ENCODE results near the gene TOGARAM2.
"Not testable (repeated sequence)": the region's sequence is repeated elsewhere in the genome, so short reads cannot be mapped to it uniquely, and the experiment has no call there.

Gene TOGARAM2

GRCh38 chr2:28977176-28977875, 3.8 kb upstream of the TOGARAM2 start:
- Histone ChIP-seq H3K27ac (ENCODE audit: extremely low read depth, low read depth, low read length) (no peak overlapping the region), H3K4me1 (ENCODE audit: control insufficient read depth, insufficient read depth, low read length) (no peaks in the 10 kb centered on the region), H3K9me3 (ENCODE audit: control insufficient read depth, insufficient read depth, low read depth, low read length) (no peaks in the 10 kb centered on the region; the same call in 1 of the 2 replicates), H3K36me3 (ENCODE audit: control insufficient read depth in 2 of 2, insufficient read depth in 1 of 2, low read length in 2 of 2) (no peaks in the 10 kb centered on the region), H3K4me3 (ENCODE audit: low read depth, low read length) (no peak overlapping the region)
- CTCF ChIA-PET: interaction anchor here (0.6 to 0.9 kb wide), 2 partner anchors 18 to 1117 kb away, joined by 3 read pairs; no protein-coding TSS in a partner anchor
- TF ChIP-seq, protein P1, sequence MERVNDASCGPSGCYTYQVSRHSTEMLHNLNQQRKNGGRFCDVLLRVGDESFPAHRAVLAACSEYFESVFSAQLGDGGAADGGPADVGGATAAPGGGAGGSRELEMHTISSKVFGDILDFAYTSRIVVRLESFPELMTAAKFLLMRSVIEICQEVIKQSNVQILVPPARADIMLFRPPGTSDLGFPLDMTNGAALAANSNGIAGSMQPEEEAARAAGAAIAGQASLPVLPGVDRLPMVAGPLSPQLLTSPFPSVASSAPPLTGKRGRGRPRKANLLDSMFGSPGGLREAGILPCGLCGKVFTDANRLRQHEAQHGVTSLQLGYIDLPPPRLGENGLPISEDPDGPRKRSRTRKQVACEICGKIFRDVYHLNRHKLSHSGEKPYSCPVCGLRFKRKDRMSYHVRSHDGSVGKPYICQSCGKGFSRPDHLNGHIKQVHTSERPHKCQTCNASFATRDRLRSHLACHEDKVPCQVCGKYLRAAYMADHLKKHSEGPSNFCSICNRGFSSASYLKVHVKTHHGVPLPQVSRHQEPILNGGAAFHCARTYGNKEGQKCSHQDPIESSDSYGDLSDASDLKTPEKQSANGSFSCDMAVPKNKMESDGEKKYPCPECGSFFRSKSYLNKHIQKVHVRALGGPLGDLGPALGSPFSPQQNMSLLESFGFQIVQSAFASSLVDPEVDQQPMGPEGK (tag by site-specific recombination; IDR thresholded peaks at IDR 0.05): no peak
- no peak for TF ChIP-seq ZNF501 (tag by site-specific recombination; IDR thresholded peaks at IDR 0.05)
- no peak for TF ChIP-seq ZNF776 (tag by site-specific recombination; IDR thresholded peaks at IDR 0.05; ENCODE audit: borderline replicate concordance)
- no peak for TF ChIP-seq GLI4 (tag by site-specific recombination; IDR thresholded peaks at IDR 0.05)
- TF ChIP-seq, protein P2, sequence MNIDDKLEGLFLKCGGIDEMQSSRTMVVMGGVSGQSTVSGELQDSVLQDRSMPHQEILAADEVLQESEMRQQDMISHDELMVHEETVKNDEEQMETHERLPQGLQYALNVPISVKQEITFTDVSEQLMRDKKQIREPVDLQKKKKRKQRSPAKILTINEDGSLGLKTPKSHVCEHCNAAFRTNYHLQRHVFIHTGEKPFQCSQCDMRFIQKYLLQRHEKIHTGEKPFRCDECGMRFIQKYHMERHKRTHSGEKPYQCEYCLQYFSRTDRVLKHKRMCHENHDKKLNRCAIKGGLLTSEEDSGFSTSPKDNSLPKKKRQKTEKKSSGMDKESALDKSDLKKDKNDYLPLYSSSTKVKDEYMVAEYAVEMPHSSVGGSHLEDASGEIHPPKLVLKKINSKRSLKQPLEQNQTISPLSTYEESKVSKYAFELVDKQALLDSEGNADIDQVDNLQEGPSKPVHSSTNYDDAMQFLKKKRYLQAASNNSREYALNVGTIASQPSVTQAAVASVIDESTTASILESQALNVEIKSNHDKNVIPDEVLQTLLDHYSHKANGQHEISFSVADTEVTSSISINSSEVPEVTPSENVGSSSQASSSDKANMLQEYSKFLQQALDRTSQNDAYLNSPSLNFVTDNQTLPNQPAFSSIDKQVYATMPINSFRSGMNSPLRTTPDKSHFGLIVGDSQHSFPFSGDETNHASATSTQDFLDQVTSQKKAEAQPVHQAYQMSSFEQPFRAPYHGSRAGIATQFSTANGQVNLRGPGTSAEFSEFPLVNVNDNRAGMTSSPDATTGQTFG (tag by site-specific recombination; IDR thresholded peaks at IDR 0.05; ENCODE audit: borderline replicate concordance): no peak
- no peak for TF ChIP-seq ZNF202 (tag by site-specific recombination; IDR thresholded peaks at IDR 0.05; ENCODE audit: borderline replicate concordance)
- TF ChIP-seq ZNF473 (tag by site-specific recombination; IDR thresholded peaks at IDR 0.05): no peak
- no peak for TF ChIP-seq ZSCAN23 (tag by site-specific recombination; IDR thresholded peaks at IDR 0.05)
- POLR2A ChIA-PET: no interaction called here

DNA sequence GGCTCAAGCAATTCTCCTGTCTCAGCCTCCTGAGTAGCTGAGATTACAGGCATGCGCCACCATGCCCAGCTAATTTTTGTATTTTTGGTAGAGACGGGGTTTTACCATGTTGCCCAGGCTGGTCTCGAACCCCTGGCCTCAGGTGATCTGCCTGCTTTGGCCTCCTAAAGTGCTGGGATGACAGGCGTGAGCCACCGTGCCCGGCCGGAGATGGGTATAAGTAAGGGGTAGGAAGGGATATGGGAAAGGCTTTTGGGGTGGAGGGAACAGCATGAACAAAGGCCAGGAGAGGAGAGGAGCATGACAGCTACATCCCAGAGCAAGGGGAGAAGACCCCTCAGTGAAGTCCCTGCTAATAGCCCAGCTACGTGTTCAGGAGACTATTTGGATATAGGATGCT, 3.1 kb upstream of the TOGARAM2 start:
- H3K4me1 ChIP-seq (ENCODE audit: control insufficient read depth, insufficient read depth, low read length); POLR2A ChIA-PET; H3K4me3 ChIP-seq (ENCODE audit: low read depth, low read length); H3K36me3 ChIP-seq (ENCODE audit: control insufficient read depth in 2 of 2, insufficient read depth in 1 of 2, low read length in 2 of 2); H3K9me3 ChIP-seq (ENCODE audit: control insufficient read depth, insufficient read depth, low read depth, low read length); H3K27ac ChIP-seq (ENCODE audit: extremely low read depth, low read depth, low read length): not testable (repeated sequence)
- CTCF ChIA-PET: interaction anchor here (0.6 kb wide), 1 partner anchor 1116 kb away, joined by 3 read pairs; no protein-coding TSS in a partner anchor

- H3K36me3 ChIP-seq (ENCODE audit: control insufficient read depth in 2 of 2, insufficient read depth in 1 of 2, low read length in 2 of 2): no peaks in the 10 kb centered on the region
- POLR2A ChIA-PET: no interaction called here
- CTCF ChIA-PET: interaction anchor here (0.7 kb wide), 1 partner anchor 63 kb away, joined by 3 read pairs; no protein-coding TSS in a partner anchor
- no peak for TF ChIP-seq ZSCAN23 (tag by site-specific recombination; IDR thresholded peaks at IDR 0.05)
- TF ChIP-seq ZNF341 (tag by site-specific recombination; IDR thresholded peaks at IDR 0.05; ENCODE audit: low read depth): no peak
- TF ChIP-seq ZNF174 (tag by site-specific recombination; IDR thresholded peaks at IDR 0.05): no peak
- no peak for TF ChIP-seq ZNF548 (tag by site-specific recombination; IDR thresholded peaks at IDR 0.05)
- TF ChIP-seq ZNF214 (tag by site-specific recombination; IDR thresholded peaks at IDR 0.05; ENCODE audit: borderline replicate concordance): no peak
- no peak for TF ChIP-seq ZNF776 (tag by site-specific recombination; IDR thresholded peaks at IDR 0.05; ENCODE audit: borderline replicate concordance)
- no peak for TF ChIP-seq ZNF140 (tag by site-specific recombination; IDR thresholded peaks at IDR 0.05)
- no peak for TF ChIP-seq GFI1B (tag by site-specific recombination; IDR thresholded peaks at IDR 0.05)
- TF ChIP-seq ZNF354C (tag by site-specific recombination; IDR thresholded peaks at IDR 0.05; ENCODE audit: borderline replicate concordance, low read depth): no peak
- no peak overlapping the region for H3K4me3 ChIP-seq (ENCODE audit: low read depth, low read length)
- H3K9me3 ChIP-seq (ENCODE audit: control insufficient read depth, insufficient read depth, low read depth, low read length): no peaks in the 10 kb centered on the region; the same call in 1 of the 2 replicates
- no peaks in the 10 kb centered on the region for H3K4me1 ChIP-seq (ENCODE audit: control insufficient read depth, insufficient read depth, low read length)
- no peak overlapping the region for H3K27ac ChIP-seq (ENCODE audit: extremely low read depth, low read depth, low read length)
These were observed 2.5 kb upstream of the TOGARAM2 start for GRCh38 chr2:28978606-28979005.
